ENCODE measurements around the gene ZNF784. TPM values are rescaled to one million over a fixed set of nuclear protein-coding genes. Genes with fewer than 3 reads are reported as not detected.

The ZNF784 gene, protein sequence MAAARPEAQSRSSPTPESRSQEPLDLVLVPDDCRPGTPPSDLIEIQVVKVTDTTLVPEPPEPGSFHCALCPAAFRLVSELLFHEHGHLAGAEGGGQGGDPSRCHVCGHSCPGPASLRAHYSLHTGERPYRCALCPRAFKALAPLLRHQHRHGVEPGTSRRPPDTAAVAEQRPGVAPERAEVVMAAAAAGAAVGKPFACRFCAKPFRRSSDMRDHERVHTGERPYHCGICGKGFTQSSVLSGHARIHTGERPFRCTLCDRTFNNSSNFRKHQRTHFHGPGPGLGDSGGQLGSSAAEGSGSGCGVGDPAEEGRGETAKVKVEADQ
- 3.5 and 4.1 TPM in 2 replicates for polyA plus RNA-seq (2011; rRNA removed)
- 5.1 and 7.2 TPM in 2 replicates for polyA plus RNA-seq (2012; cell fraction: cytosol; rRNA removed)
- polyA plus RNA-seq (2012; cell fraction: nucleus; rRNA removed), result 12.3 and 14.7 TPM in 2 replicates
- polyA plus RNA-seq (2017; fragmentation: RNase III; extraction: RNeasy Plus Mini Kit Qiagen cat#74134 plus additional on column Dnase treatment), result 6.0 to 7.1 TPM (median 6.6 TPM) in 3 replicates
- 5.4 and 5.5 TPM in 2 replicates for polyA minus RNA-seq (2011; rRNA and poly(A)+ RNA removed)

DNA sequence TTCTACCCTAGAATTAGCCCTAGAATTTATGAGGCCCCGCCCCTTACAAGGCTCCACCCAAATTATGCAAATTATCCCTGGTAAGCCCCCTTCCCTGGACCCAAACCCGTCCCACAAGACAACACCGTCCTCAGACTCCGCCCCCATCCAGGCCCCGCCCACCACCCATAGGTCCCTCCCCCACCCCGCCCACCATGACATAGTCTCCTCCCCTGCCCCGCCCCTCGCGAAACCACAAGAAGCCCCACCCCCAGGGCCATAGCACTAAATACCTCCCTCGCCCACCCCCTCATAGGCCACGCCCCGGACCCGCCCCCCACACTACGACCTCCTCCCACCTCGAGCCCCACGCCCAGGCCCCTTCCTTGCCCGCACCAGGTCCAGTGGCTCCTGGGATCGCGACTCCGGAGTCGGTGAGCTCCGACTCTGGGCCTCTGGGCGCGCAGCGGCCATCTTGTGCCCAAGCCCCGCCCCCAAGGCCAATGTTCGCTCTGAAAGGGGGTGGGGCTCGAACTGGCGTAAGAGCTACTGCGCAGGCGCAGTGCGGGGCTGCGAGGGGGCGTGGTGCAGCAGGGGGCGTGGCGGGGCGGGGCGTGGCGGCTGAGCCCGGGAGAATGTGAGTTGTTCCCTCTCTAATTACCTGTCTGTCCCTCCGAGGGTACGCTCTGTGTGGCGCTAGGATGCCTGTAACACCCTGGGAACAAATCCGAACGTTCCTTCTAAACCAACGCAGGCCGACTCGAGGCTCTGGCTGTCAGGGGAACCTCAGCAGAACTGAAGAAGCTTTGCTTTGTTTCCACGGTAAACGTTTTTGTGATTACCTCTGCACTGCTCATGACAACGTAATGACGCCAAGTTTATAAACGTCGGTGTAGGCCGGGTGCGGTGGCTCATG is at the start of gene ZNF784:
TSS of gene ZNF784 (minus strand) at position 458 of the 895 bp plus-strand sequence. CDS start at position 453, 5 bp downstream.
- Histone ChIP-seq H3K9me3 (no peaks in the 10 kb centered on the region), H3K4me2 (peak within 1 kb of the TSS; percentile 92), H3K4me3 (peak within 1 kb of the TSS; percentile 48), H3K4me1 (0 out of 3 replicates have a peak, but pooled peaks cover 7% of the 10 kb centered on the region), H3K27ac (peak within 1 kb of the TSS; percentile 89 to 93)
- POLR2A ChIA-PET, result interaction anchor here (0.6 to 3.4 kb wide), 26 partner anchors 9 to 470 kb away, joined by 3 to 33 read pairs (median 5); partner anchors contain the start of genes CCDC106, DNAAF3, FIZ1 and SSC5D
- WGBS (ENCODE audit: missing lambda C conversion rate), result under 1% methylated on average over 31 of the region's 56 CpGs
- FAIRE-seq (no peak), ATAC-seq (peak; percentile 74 to 82), DNase-seq (ENCODE audit: low read depth in 1 of 2, low spot score in 1 of 2) (peak; percentile 89 to 96)
- CTCF ChIA-PET, result interaction anchor here (0.6 to 24.9 kb wide), 11 partner anchors 8 to 536 kb away, joined by 3 to 363 read pairs (median 4); partner anchors contain the start of gene ZNF865
- TF ChIP-seq BCL3 (IDR thresholded peaks at IDR 0.05) (0 out of 3 replicates have a peak, but pooled peaks have one; percentile 56), HEYL (CRISPR knock-in tag; IDR thresholded peaks at IDR 0.05) (no peak), EP300 (IDR thresholded peaks at IDR 0.05) (no peak), FOSL2 (IDR thresholded peaks at IDR 0.05) (no peak), FOSL2 (CRISPR knock-in tag; IDR thresholded peaks at IDR 0.05) (no peak), FOSB (CRISPR knock-in tag; IDR thresholded peaks at IDR 0.05) (peak; percentile 32; the same call in 1 of the 2 replicates), PHF8 (IDR thresholded peaks at IDR 0.05; ENCODE audit: borderline replicate concordance, low read depth) (peak; percentile 46; the same call in 1 of the 2 replicates), MAZ (IDR thresholded peaks at IDR 0.05; ENCODE audit: borderline replicate concordance, low read depth, low read length) (peak; percentile 39; the same call in 1 of the 2 replicates), EHF (CRISPR knock-in tag; IDR thresholded peaks at IDR 0.05) (no peak), GATA3 (IDR thresholded peaks at IDR 0.05; ENCODE audit: borderline replicate concordance) (no peak), KDM1A (IDR thresholded peaks at IDR 0.05; ENCODE audit: low read depth) (no peak), ATOH8 (CRISPR knock-in tag; IDR thresholded peaks at IDR 0.05; ENCODE audit: low read depth) (no peak), RAD21 (conservative IDR thresholded peaks at IDR 0.05 in 1 of 2, IDR thresholded peaks at IDR 0.05 in 1 of 2) (no peak), REST (IDR thresholded peaks at IDR 0.05) (no peak), SMC3 (IDR thresholded peaks at IDR 0.05) (0 out of 3 replicates have a peak, but pooled peaks have one; percentile 5), ZSCAN20 (CRISPR knock-in tag; IDR thresholded peaks at IDR 0.05) (no peak), NR3C1 (IDR thresholded peaks at IDR 0.05) (no peak), MYC (IDR thresholded peaks at IDR 0.05; ENCODE audit: borderline replicate concordance, low read length) (no peak; the same call in 1 of the 2 replicates), HDAC2 (IDR thresholded peaks at IDR 0.05) (no peak), RARB (CRISPR knock-in tag; IDR thresholded peaks at IDR 0.05) (no peak), JUN (IDR thresholded peaks at IDR 0.05) (peak in 1 of 2 experiments; percentile 89; a peak in 3 of 5 replicates), TFCP2L1 (CRISPR knock-in tag; IDR thresholded peaks at IDR 0.05) (no peak), ZFP36 (IDR thresholded peaks at IDR 0.05; ENCODE audit: borderline replicate concordance, partially characterized antibody) (no peak), ZNF302 (CRISPR knock-in tag; IDR thresholded peaks at IDR 0.05) (0 out of 2 replicates have a peak, but pooled peaks have one; percentile 17), BHLHE40 (IDR thresholded peaks at IDR 0.05; ENCODE audit: low read depth, low read length) (no peak)
- TF ChIP-seq, protein P1, sequence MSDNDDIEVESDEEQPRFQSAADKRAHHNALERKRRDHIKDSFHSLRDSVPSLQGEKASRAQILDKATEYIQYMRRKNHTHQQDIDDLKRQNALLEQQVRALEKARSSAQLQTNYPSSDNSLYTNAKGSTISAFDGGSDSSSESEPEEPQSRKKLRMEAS (IDR thresholded peaks at IDR 0.05), result no peak; the same call in 1 of the 2 replicates
- TF ChIP-seq, protein P2, sequence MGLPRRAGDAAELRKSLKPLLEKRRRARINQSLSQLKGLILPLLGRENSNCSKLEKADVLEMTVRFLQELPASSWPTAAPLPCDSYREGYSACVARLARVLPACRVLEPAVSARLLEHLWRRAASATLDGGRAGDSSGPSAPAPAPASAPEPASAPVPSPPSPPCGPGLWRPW (IDR thresholded peaks at IDR 0.05), result no peak
- TF ChIP-seq, protein P3, sequence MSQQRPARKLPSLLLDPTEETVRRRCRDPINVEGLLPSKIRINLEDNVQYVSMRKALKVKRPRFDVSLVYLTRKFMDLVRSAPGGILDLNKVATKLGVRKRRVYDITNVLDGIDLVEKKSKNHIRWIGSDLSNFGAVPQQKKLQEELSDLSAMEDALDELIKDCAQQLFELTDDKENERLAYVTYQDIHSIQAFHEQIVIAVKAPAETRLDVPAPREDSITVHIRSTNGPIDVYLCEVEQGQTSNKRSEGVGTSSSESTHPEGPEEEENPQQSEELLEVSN (IDR thresholded peaks at IDR 0.05; ENCODE audit: borderline replicate concordance, low read depth), result no peak
- TF ChIP-seq, protein P4, sequence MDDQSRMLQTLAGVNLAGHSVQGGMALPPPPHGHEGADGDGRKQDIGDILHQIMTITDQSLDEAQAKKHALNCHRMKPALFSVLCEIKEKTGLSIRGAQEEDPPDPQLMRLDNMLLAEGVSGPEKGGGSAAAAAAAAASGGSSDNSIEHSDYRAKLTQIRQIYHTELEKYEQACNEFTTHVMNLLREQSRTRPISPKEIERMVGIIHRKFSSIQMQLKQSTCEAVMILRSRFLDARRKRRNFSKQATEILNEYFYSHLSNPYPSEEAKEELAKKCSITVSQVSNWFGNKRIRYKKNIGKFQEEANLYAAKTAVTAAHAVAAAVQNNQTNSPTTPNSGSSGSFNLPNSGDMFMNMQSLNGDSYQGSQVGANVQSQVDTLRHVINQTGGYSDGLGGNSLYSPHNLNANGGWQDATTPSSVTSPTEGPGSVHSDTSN (IDR thresholded peaks at IDR 0.05), result peak; percentile 69; the same call in 1 of the 2 replicates

Measured in A549 (cell line).